HG03025 (cell line): Measurements from ENCODE around the gene CIAO3.
"Not testable (repeated sequence)": the region's sequence is repeated elsewhere in the genome, so short reads cannot be mapped to it uniquely, and the experiment has no call there.

Source experiments
- ATAC-seq: cut with Tn5 transposase; IDR thresholded peaks from one replicate; pipeline ENCODE4 v1.9.1; 2021; ENCODE audit warnings: mild to moderate bottlenecking, moderate library complexity; ENCODE audit not compliant: unreplicated experiment, low FRiP score

Gene CIAO3

GRCh38 chr16:776824-777223, 36.0 kb upstream of the CIAO3 start:
- no peak for ATAC-seq

GRCh38 chr16:776298-776697, 35.5 kb upstream of the CIAO3 start:
- ATAC-seq = not testable (repeated sequence)

GRCh38 chr16:775236-775796, 34.5 kb upstream of the CIAO3 start:
- no peak for ATAC-seq

- ATAC-seq = no peak
These were observed 33.5 kb upstream of the CIAO3 start for GRCh38 chr16:774086-775001.

- no peak for ATAC-seq
These were observed 32.2 kb upstream of the CIAO3 start for GRCh38 chr16:772959-773358.

GRCh38 chr16:770411-770810, 29.6 kb upstream of the CIAO3 start:
- ATAC-seq = no peak

- ATAC-seq = no peak
These were observed 29.1 kb upstream of the CIAO3 start for GRCh38 chr16:769934-770333.

- no peak for ATAC-seq
These were observed 28.5 kb upstream of the CIAO3 start for GRCh38 chr16:769184-769784.

GRCh38 chr16:768428-768827, 27.6 kb upstream of the CIAO3 start:
- no peak for ATAC-seq

- no peak for ATAC-seq
These were observed 27.0 kb upstream of the CIAO3 start for GRCh38 chr16:767743-768235.

- ATAC-seq = no peak
These were observed 26.2 kb upstream of the CIAO3 start for GRCh38 chr16:766820-767640.

- ATAC-seq = no peak
These were observed 25.4 kb upstream of the CIAO3 start for GRCh38 chr16:766008-766819.

GRCh38 chr16:765488-765865, 24.7 kb upstream of the CIAO3 start:
- ATAC-seq = no peak

- no peak for ATAC-seq
These were observed 24.2 kb upstream of the CIAO3 start for GRCh38 chr16:764848-765487.

- ATAC-seq = no peak
These were observed 23.5 kb upstream of the CIAO3 start for GRCh38 chr16:764184-764750.

GRCh38 chr16:763369-764183, 22.8 kb upstream of the CIAO3 start:
- ATAC-seq = no peak

- ATAC-seq = no peak
These were observed 21.9 kb upstream of the CIAO3 start for GRCh38 chr16:762595-763268.
